DMS79 (cell line): ENCODE data around the gene CPEB1.
"Not testable (repeated sequence)": the region's sequence is repeated elsewhere in the genome, so short reads cannot be mapped to it uniquely, and the experiment has no call there.

ENCODE experiments used
- DNase-seq: peaks from one replicate; lab custom pipeline; 2025; lab: John Stamatoyannopoulos, UW

Gene CPEB1

GRCh38 chr15:82513587-82513986 is 133.6 kb downstream of the CPEB1 start:
- not testable (repeated sequence) for DNase-seq

DNA sequence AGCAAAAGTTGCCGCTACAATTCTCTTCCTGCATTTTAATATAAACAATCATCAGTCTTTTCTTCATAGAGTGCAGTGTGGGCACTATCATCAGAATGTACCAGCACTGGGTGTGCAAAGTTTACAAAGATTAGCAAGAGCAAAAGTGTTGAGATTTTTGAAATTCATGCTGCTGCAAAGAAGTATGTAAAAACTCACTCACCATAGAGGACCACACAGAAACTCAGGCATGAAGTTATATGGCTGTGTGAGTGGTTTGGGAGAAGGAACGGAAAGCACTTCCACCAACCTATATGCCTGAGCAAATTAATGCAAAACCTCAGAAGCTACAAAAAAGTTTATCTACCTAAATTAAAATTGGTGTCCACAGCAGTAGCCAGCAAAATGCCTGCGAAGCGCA is 139.5 kb downstream of the CPEB1 start:
- not testable (repeated sequence) for DNase-seq

- not testable (repeated sequence) for DNase-seq
Measured at GRCh38 chr15:82507087-82507486, 140.1 kb downstream of the CPEB1 start.

- not testable (repeated sequence) for DNase-seq
Measured at GRCh38 chr15:82505842-82506241, 141.3 kb downstream of the CPEB1 start.

- DNase-seq, result not testable (repeated sequence)
Measured at GRCh38 chr15:82504074-82504473, 143.1 kb downstream of the CPEB1 start.

DNA sequence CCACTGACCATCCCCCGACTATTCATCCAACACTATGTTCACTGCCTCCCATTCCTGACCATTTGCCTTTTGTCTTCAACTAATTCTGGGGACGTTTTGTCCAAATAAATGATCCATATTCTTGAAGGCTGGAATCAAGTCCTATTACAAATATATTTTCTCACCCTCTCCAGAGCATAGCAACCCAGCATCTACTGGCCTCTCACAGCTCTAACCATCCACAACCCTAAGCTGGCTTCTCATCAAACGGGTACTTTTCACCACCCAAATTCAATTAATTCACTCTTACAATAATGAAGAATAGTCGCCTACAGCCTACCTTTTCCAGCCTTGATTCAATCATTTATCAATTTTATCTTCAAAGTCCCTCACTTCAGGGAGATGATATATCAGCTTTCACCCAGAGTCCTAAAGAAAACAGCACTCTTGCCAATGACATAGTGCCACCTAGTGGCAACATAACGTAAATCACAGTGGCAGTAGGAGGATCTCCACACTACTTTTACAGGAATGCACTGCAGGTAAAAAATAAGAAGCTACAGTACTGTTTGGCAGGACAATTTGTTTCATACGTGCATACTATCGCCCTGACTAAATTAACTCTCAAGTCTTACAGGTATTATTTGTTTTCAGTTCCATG is 144.3 kb downstream of the CPEB1 start:
- DNase-seq, result not testable (repeated sequence)

GRCh38 chr15:82500772-82501171 is 146.4 kb downstream of the CPEB1 start:
- DNase-seq, result not testable (repeated sequence)

- DNase-seq, result not testable (repeated sequence)
Measured at GRCh38 chr15:82497978-82498377, 149.2 kb downstream of the CPEB1 start.
